Lower leg skin (tissue), 4 donors: ENCODE data around the gene ALPK1. TPM values are rescaled to one million over a fixed set of nuclear protein-coding genes. Genes with fewer than 3 reads are reported as not detected.

Source experiments
- DNase-seq, 2 donors: peaks; one replicate each; pipeline ENCODE4 v3.0.0-alpha.2; 2019; ENCODE audit warnings: low spot score in 2 of 2
- H3K4me3 ChIP-seq: fragments of 200-600 bp; sonication (generic); 2 replicates; pipeline ENCODE4 v1.5.1; 2017; ENCODE audit warnings: mild to moderate bottlenecking, low read depth; ENCODE audit not compliant: poor library complexity, severe bottlenecking
- POLR2A ChIP-seq, 2 donors: fragments of 450-650 bp; IDR thresholded peaks; one replicate each; pipeline ENCODE4 v1.6.1; 2016 to 2017; ENCODE audit warnings: antibody characterized with exemption in 2 of 2, mild to moderate bottlenecking in 1 of 2, moderate library complexity in 1 of 2
- WGBS, 2 donors: methylation state at CpG; one replicate each; pipeline ENCODE4 v1.1.5; 2018; 5-methylcytosine and 5-hydroxymethylcytosine counted together
- intact Hi-C: fragments of 100-400 bp; cut with DNase I; formaldehyde crosslinking; loops from one replicate; pipeline ENCODE4 v1.15.0; 2023; ENCODE audit warnings: low total_unique reads
- total RNA-seq, 4 donors: library from RNA; depleted of rRNA; stranded (reverse); fragments of >200 nt; gene quantifications; one replicate each; pipeline ENCODE4 v1.1.0, GENCODE V29; 2016
- TF ChIP-seq, protein P1 (sequence below), 3 donors: fragments of 450-650 bp; IDR thresholded peaks; one replicate each; pipeline ENCODE4 v1.5.1; 2016; ENCODE audit warnings: antibody characterized with exemption in 3 of 3, mild to moderate bottlenecking in 3 of 3, moderate library complexity in 2 of 3

ALPK1 gene
- total RNA-seq, 4 donors from 2014 or later = 15.9 to 24.0 (median 19.7) TPM

DNA sequence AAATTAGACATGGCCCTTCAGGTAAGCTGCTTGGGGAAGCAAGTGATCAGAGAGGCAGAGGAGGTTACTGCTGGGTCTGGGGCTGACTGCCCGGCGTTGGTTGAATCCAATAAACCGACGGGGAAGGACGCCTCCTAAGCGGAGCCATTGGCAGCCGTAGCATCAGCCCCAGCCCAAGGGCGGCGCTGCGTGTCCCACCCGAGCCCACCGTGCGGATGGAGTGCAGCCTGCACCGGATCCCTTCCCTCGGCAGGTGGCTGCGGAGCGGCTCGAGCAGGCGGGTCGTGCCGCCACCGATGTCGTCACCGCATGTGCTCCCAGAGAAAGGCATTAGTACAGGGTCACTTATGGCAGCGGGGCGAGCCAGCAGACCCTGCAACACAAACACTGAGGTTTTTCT lies 82.1 kb downstream of the ALPK1 start:
- intact Hi-C loops = no loop called here
- no peak for TF ChIP-seq POLR2A (IDR thresholded peaks at IDR 0.05)
- TF ChIP-seq, protein P1, sequence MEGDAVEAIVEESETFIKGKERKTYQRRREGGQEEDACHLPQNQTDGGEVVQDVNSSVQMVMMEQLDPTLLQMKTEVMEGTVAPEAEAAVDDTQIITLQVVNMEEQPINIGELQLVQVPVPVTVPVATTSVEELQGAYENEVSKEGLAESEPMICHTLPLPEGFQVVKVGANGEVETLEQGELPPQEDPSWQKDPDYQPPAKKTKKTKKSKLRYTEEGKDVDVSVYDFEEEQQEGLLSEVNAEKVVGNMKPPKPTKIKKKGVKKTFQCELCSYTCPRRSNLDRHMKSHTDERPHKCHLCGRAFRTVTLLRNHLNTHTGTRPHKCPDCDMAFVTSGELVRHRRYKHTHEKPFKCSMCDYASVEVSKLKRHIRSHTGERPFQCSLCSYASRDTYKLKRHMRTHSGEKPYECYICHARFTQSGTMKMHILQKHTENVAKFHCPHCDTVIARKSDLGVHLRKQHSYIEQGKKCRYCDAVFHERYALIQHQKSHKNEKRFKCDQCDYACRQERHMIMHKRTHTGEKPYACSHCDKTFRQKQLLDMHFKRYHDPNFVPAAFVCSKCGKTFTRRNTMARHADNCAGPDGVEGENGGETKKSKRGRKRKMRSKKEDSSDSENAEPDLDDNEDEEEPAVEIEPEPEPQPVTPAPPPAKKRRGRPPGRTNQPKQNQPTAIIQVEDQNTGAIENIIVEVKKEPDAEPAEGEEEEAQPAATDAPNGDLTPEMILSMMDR (IDR thresholded peaks at IDR 0.05) = no peak
- no peak for DNase-seq
- H3K4me3 ChIP-seq = no peak overlapping the region
- WGBS, 2 donors = 59 to 77% methylated on average over 23 to 26 of the region's 26 CpGs

DNA sequence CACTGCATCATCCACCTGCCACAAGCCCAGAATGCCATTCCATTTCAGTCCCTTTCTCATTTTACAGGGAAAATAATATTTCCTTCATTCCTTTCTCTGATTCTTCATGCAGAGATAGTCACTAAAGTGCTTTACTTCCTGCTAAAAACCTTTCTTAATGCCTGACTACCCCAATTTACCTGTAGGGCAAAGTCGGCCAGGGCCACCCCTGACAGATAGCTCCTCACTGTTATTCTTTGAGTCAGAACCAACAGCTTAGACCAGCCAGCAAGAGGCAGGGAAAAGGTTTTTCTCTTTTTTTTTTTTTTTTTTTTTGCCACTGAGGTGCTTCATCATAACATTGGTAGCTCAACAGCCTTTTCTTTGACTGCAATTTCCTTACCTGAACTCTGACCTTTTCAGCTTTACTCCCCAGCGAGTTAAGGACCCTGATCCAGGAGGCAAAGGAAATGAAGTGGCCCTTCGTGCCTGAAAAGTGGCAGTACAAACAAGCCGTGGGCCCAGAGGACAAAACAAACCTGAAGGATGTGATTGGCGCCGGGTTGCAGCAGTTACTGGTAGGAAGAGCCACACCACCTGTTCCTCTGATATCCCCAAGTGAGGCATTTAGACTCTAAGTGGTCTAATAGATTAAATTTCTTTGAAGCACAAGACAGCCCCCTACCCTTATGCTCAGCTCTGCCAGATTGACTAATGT lies 85.0 kb downstream of the ALPK1 start:
- no peak for TF ChIP-seq POLR2A (IDR thresholded peaks at IDR 0.05)
- TF ChIP-seq, protein P1 (IDR thresholded peaks at IDR 0.05) = no peak

DNA sequence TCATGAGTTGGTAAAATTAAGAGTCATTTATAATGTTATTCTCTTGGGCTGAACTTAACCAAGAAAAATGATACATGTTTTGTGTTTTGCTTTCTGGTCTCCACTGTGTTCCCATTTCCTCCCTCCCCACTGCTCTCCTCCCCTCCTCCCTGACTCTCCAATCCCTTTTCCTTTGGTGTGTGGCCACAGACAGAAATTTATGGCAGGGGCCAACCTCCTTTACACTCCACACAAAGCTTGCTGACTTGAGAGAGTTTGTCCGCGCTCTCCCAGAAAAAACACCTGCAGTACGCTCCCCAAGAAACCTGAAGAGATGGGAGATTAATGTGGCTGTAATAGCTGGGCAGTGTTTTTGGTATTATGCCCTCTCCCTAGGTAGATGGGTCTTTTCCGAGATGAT lies 88.9 kb downstream of the ALPK1 start:
- 87 to 92% methylated on average over 4 of the region's 4 CpGs for WGBS, 2 donors
- TF ChIP-seq, protein P1 (IDR thresholded peaks at IDR 0.05) = no peak
- no peak for TF ChIP-seq POLR2A (IDR thresholded peaks at IDR 0.05)
- no peak overlapping the region for H3K4me3 ChIP-seq
- intact Hi-C loops = no loop called here
- no peak for DNase-seq

More for the DNA sequence above, 85.0 kb downstream of the ALPK1 start:
- intact Hi-C loops = no loop called here
- H3K4me3 ChIP-seq = no peak overlapping the region
- no peak for DNase-seq
- 85 to 91% methylated on average over 6 of the region's 6 CpGs for whole genome bisulfite sequencing, 2 donors

- 78 to 83% methylated on average over 4 of the region's 4 CpGs for WGBS, 2 donors
- intact Hi-C loops = no loop called here
- no peak for TF ChIP-seq POLR2A (IDR thresholded peaks at IDR 0.05)
- TF ChIP-seq, protein P1 (IDR thresholded peaks at IDR 0.05) = no peak
- H3K4me3 ChIP-seq = no peak overlapping the region
- no peak for DNase-seq
Measured at GRCh38 chr4:112402098-112402497, 104.9 kb downstream of the ALPK1 start.

- DNase-seq = no peak
- H3K4me3 ChIP-seq = no peak overlapping the region
- no peak for TF ChIP-seq POLR2A (IDR thresholded peaks at IDR 0.05)
- TF ChIP-seq, protein P1 (IDR thresholded peaks at IDR 0.05) = no peak
- 52 to 54% methylated on average over 11 of the region's 11 CpGs for WGBS, 2 donors
- intact Hi-C loops = no loop called here
Measured at GRCh38 chr4:112403101-112403945, 106.2 kb downstream of the ALPK1 start.
